Adipose tissue (tissue), 3 donors: ENCODE measurements around the gene REEP1. TPM values are rescaled to one million over a fixed set of nuclear protein-coding genes. Genes with fewer than 3 reads are reported as not detected.
"Not testable (repeated sequence)": the region's sequence is repeated elsewhere in the genome, so short reads cannot be mapped to it uniquely, and the experiment has no call there.

ENCODE experiments used
- H3K27ac ChIP-seq: one replicate; pipeline ENCODE4 v1.5.1; 2013; ENCODE audit warnings: low read depth, low read length
- WGBS, 3 donors: extraction: QIAGEN DNeasy Blood & Tissue Kit; methylation state at CpG; one replicate each; pipeline ENCODE4 v1.1.7; 2013; 5-methylcytosine and 5-hydroxymethylcytosine counted together
- polyA plus RNA-seq, 3 donors: library from polyadenylated mRNA; stranded (reverse); fragments of 200-250 nt; gene quantifications; one replicate each; pipeline ENCODE4 v1.2.3, GENCODE V29; 2013
- donor health status: healthy with polysubstance abuse.
- donor health status: Bipolar disorder and iron deficiency.
- donor health status: healthy.

The REEP1 gene
- polyA plus RNA-seq, 3 donors: 1.00 to 2.2 (median 1.1) TPM

GRCh38 chr2:86221066-86221684, 116.3 kb downstream of the REEP1 start:
- no peak overlapping the region for H3K27ac ChIP-seq

GRCh38 chr2:86219896-86220295, 117.5 kb downstream of the REEP1 start:
- 78 to 87% (median 80%) methylated on average over 5 of the region's 5 CpGs for WGBS, 3 donors
- no peak overlapping the region for H3K27ac ChIP-seq

More at GRCh38 chr2:86221066-86221684, 116.3 kb downstream of the REEP1 start:
- WGBS, 3 donors: 39 to 72% (median 54%) methylated on average over 5 of the region's 5 CpGs

GRCh38 chr2:86218124-86218523, 119.3 kb downstream of the REEP1 start:
- H3K27ac ChIP-seq: no peak overlapping the region
- WGBS, 3 donors: 86 to 94% (median 86%) methylated on average over 4 of the region's 4 CpGs

- WGBS, 3 donors: 48 to 80% (median 53%) methylated on average over 13 of the region's 13 CpGs
- H3K27ac ChIP-seq: no peak overlapping the region
These were observed 120.6 kb downstream of the REEP1 start for GRCh38 chr2:86216575-86217555.

GRCh38 chr2:86214503-86214832, 123.0 kb downstream of the REEP1 start:
- 90 to 93% (median 92%) methylated on average over 2 of the region's 2 CpGs for WGBS, 3 donors
- H3K27ac ChIP-seq: no peak overlapping the region

- 41 to 57% (median 56%) methylated on average over 4 of the region's 4 CpGs for WGBS, 3 donors
- no peak overlapping the region for H3K27ac ChIP-seq
These were observed 123.5 kb downstream of the REEP1 start for GRCh38 chr2:86213699-86214502.

- H3K27ac ChIP-seq: no peak overlapping the region
- 12 to 70% (median 59%) methylated on average over 1 of the region's 1 CpG for WGBS, 3 donors
These were observed 124.4 kb downstream of the REEP1 start for GRCh38 chr2:86213056-86213455.

GRCh38 chr2:86211796-86212188, 125.6 kb downstream of the REEP1 start:
- H3K27ac ChIP-seq: no peak overlapping the region
- WGBS, 3 donors: 66 to 92% (median 82%) methylated on average over 2 of the region's 2 CpGs

GRCh38 chr2:86211033-86211795, 126.2 kb downstream of the REEP1 start:
- WGBS, 3 donors: 87 to 98% (median 98%) methylated on average over 2 of the region's 2 CpGs
- H3K27ac ChIP-seq: no peak overlapping the region

- no peak overlapping the region for H3K27ac ChIP-seq
- 88 to 91% (median 90%) methylated on average over 7 of the region's 7 CpGs for whole genome bisulfite sequencing, 3 donors
These were observed 133.0 kb downstream of the REEP1 start for GRCh38 chr2:86204458-86204857.

GRCh38 chr2:86203614-86204013, 133.8 kb downstream of the REEP1 start:
- 98 to 100% (median 100%) methylated on average over 1 of the region's 1 CpG for WGBS, 3 donors
- no peak overlapping the region for H3K27ac ChIP-seq

GRCh38 chr2:86202702-86203101, 134.7 kb downstream of the REEP1 start:
- no peak overlapping the region for H3K27ac ChIP-seq
- WGBS, 3 donors: 88 to 93% (median 91%) methylated on average over 9 of the region's 9 CpGs

- 69 to 84% (median 76%) methylated on average over 2 of the region's 2 CpGs for WGBS, 3 donors
- H3K27ac ChIP-seq: no peak overlapping the region
These were observed 135.1 kb downstream of the REEP1 start for GRCh38 chr2:86202336-86202692.

GRCh38 chr2:86201671-86202335, 135.6 kb downstream of the REEP1 start:
- 51 to 74% (median 73%) methylated on average over 8 of the region's 8 CpGs for WGBS, 3 donors
- H3K27ac ChIP-seq: no peak overlapping the region

GRCh38 chr2:86200564-86200963, 136.9 kb downstream of the REEP1 start:
- H3K27ac ChIP-seq: not testable (repeated sequence)
- WGBS, 3 donors: 80 to 88% (median 85%) methylated on average over 11 of the region's 11 CpGs

- WGBS, 3 donors: 1 to 2% (median 1%) methylated on average over 8 of the region's 8 CpGs
- H3K27ac ChIP-seq: no peak overlapping the region
These were observed 137.6 kb downstream of the REEP1 start for GRCh38 chr2:86199834-86200177.

- peak overlapping the region; percentile 36 for H3K27ac ChIP-seq
- 27 to 41% (median 41%) methylated on average over 23 of the region's 23 CpGs for WGBS, 3 donors
These were observed 141.5 kb downstream of the REEP1 start for GRCh38 chr2:86195808-86196387.
